GM12878 (cell line): ENCODE results near the gene PHLDB1. TPM values are rescaled to one million over a fixed set of nuclear protein-coding genes. Genes with fewer than 3 reads are reported as not detected.

Experiments
- ATAC-seq: fragments of 200-7000 bp; cut with Tn5 transposase; 3 replicates; pipeline ENCODE4 v1.9.1; 2020; ENCODE audit warnings: mild to moderate bottlenecking, moderate library complexity
- BruUV-seq: library from RNA; stranded (reverse); fragments of 400-500 nt; replicated peaks from 2 replicates; lab custom pipeline; 2021; lab: Mats Ljungman, UMichigan
- CTCF ChIA-PET: fragments of 300-600 bp; sonication (Branson Sonifier 250); formaldehyde crosslinking; extraction: SDS; loops from one replicate; lab custom pipeline; 2021; ENCODE audit warnings: inconsistent platforms; lab: Yijun Ruan, JAX
- POLR2A ChIA-PET: fragments of 350-600 bp; formaldehyde crosslinking; extraction: SDS; loops from one replicate; lab custom pipeline; 2021; ENCODE audit warnings: inconsistent platforms; lab: Charles Lee
- RAD21 ChIA-PET: fragments of 300-600 bp; sonication (Branson Sonifier 250); formaldehyde crosslinking; loops from one replicate; lab custom pipeline; 2023; ENCODE audit warnings: antibody characterized with exemption; ENCODE audit not compliant: unreplicated experiment; lab: Charles Lee
- SMC1A ChIA-PET: fragments of 300-600 bp; sonication (Branson Sonifier 250); formaldehyde crosslinking; loops from one replicate; lab custom pipeline; 2023; ENCODE audit not compliant: unreplicated experiment, uncharacterized antibody; lab: Charles Lee
- DNase-seq: peaks from one replicate; pipeline ENCODE4 v3.0.0-alpha.2; 2011; ENCODE audit warnings: low read depth, low spot score
- FAIRE-seq: peaks from 3 replicates; lab custom pipeline; 2011; peaks lifted over from hg19 to GRCh38; lab: Jason Lieb, UNC
- H2AFZ ChIP-seq: 2 replicates; pipeline ENCODE4 v1.6.0; 2011; ENCODE audit warnings: low read depth, low read length, control low read depth; ENCODE audit not compliant: control insufficient read depth
- H3K27ac ChIP-seq: 2 replicates; pipeline ENCODE4 v1.5.1; 2011; ENCODE audit warnings: control low read depth; ENCODE audit not compliant: control insufficient read depth, insufficient read depth
- H3K27me3 ChIP-seq, 2 experiments: replicated peaks in 1 of 2; 2 replicates each; pipeline versions ENCODE4 v1.6.0 to v1.6.1; 2011; ENCODE audit warnings: low read length in 1 of 2; ENCODE audit not compliant: control insufficient read depth in 2 of 2, insufficient read depth in 2 of 2
- H3K36me3 ChIP-seq, 2 experiments: 2 replicates each; pipeline ENCODE4 v1.5.1; 2011; ENCODE audit warnings: low read length in 1 of 2; ENCODE audit not compliant: control insufficient read depth in 2 of 2, insufficient read depth in 2 of 2
- H3K4me1 ChIP-seq: 2 replicates; pipeline ENCODE4 v1.6.1; 2011; ENCODE audit warnings: mild to moderate bottlenecking, low read length, moderate library complexity, mixed read lengths; ENCODE audit not compliant: control insufficient read depth, insufficient read depth
- H3K4me2 ChIP-seq: 2 replicates; pipeline ENCODE4 v1.6.0; 2011; ENCODE audit warnings: control low read depth; ENCODE audit not compliant: control insufficient read depth, insufficient read depth
- H3K4me3 ChIP-seq: fragments of 200-600 bp; sonication (generic); 2 replicates; pipeline ENCODE4 v1.5.1; 2016
- H3K79me2 ChIP-seq: 2 replicates; pipeline ENCODE4 v1.6.0; 2011; ENCODE audit warnings: low read length; ENCODE audit not compliant: control insufficient read depth, insufficient read depth
- H3K9ac ChIP-seq: 2 replicates; pipeline ENCODE4 v1.8.0; 2011; ENCODE audit warnings: low read length, control low read depth, mixed read lengths; ENCODE audit not compliant: control insufficient read depth, insufficient read depth
- H3K9me3 ChIP-seq: replicated peaks from 3 replicates; pipeline ENCODE4 v1.5.1; 2011; ENCODE audit warnings: mild to moderate bottlenecking, low read length; ENCODE audit not compliant: control insufficient read depth, insufficient read depth
- H4K20me1 ChIP-seq: 2 replicates; pipeline ENCODE4 v1.6.0; 2011; ENCODE audit not compliant: control insufficient read depth, insufficient read depth
- BHLHE40 ChIP-seq, 2 experiments: fragments of 450-650 bp in 1 of 2; IDR thresholded peaks; 2 replicates each; pipeline ENCODE4 v1.6.1; 2011 to 2017; ENCODE audit warnings: low read depth in 2 of 2, borderline replicate concordance in 1 of 2, improper control_type of control experiment in 1 of 2, low read length in 1 of 2, mild to moderate bottlenecking in 1 of 2
- BRCA1 ChIP-seq: IDR thresholded peaks from 2 replicates; pipeline ENCODE4 v1.6.1; 2011; ENCODE audit warnings: low read depth, low read length, improper control_type of control experiment
- DPF2 ChIP-seq: fragments of 450-650 bp; IDR thresholded peaks from 2 replicates; pipeline ENCODE4 v1.6.1; 2017; ENCODE audit warnings: mild to moderate bottlenecking
- ELK1 ChIP-seq: IDR thresholded peaks from 2 replicates; pipeline ENCODE4 v1.6.1; 2012; ENCODE audit warnings: low read depth, low read length, improper control_type of control experiment
- GATAD2B ChIP-seq: fragments of 450-650 bp; conservative IDR thresholded peaks from 2 replicates; pipeline ENCODE4 v1.6.1; 2017; ENCODE audit warnings: low read depth, mild to moderate bottlenecking, moderate library complexity
- KLF5 ChIP-seq: fragments of 450-650 bp; IDR thresholded peaks from 2 replicates; pipeline ENCODE4 v1.6.1; 2014; ENCODE audit warnings: mild to moderate bottlenecking; ENCODE audit not compliant: partially characterized antibody
- MTA2 ChIP-seq: fragments of 450-650 bp; IDR thresholded peaks from 2 replicates; pipeline ENCODE4 v1.6.1; 2016; ENCODE audit warnings: low read depth, mild to moderate bottlenecking, moderate library complexity
- NFXL1 ChIP-seq: fragments of 450-650 bp; IDR thresholded peaks from 2 replicates; pipeline ENCODE4 v1.6.1; 2017; ENCODE audit warnings: antibody characterized with exemption, mild to moderate bottlenecking, borderline replicate concordance
- POLR2A ChIP-seq: IDR thresholded peaks from 2 replicates; pipeline ENCODE4 v1.6.1; 2011; ENCODE audit warnings: low read depth, mild to moderate bottlenecking, low read length
- POLR2AphosphoS5 ChIP-seq: IDR thresholded peaks from 2 replicates; pipeline ENCODE4 v1.6.1; 2011; ENCODE audit warnings: mild to moderate bottlenecking, low read length, inconsistent platforms
- SREBF1 ChIP-seq: IDR thresholded peaks from 2 replicates; pipeline ENCODE4 v1.6.1; 2012; ENCODE audit warnings: mild to moderate bottlenecking, low read length
- ZBTB11 ChIP-seq: fragments of 450-650 bp; formaldehyde crosslinking; IDR thresholded peaks from 2 replicates; pipeline ENCODE4 v1.5.0; 2022; ENCODE audit warnings: mild to moderate bottlenecking, missing genetic modification characterization
- ZNF207 ChIP-seq: fragments of 450-650 bp; IDR thresholded peaks from 2 replicates; pipeline ENCODE4 v1.6.1; 2014; ENCODE audit warnings: antibody characterized with exemption, mild to moderate bottlenecking, borderline replicate concordance
- WGBS: methylation state at CpG from one replicate; pipeline ENCODE4 v1.1.6; 2016; ENCODE audit warnings: low lambda C conversion rate; ENCODE audit not compliant: insufficient replicate concordance, insufficient coverage; ENCODE audit errors: missing lambda C conversion rate; 5-methylcytosine and 5-hydroxymethylcytosine counted together
- in situ Hi-C: fragments of 300-500 bp; cut with MboI; formaldehyde crosslinking; loops from 9 replicates; pipeline ENCODE4 v1.14.3; 2018; ENCODE audit warnings: mixed read lengths
- intact Hi-C: fragments of 100-400 bp; cut with micrococcal nuclease; formaldehyde crosslinking; loops from one replicate; pipeline ENCODE4 v1.14.2; 2022; ENCODE audit not compliant: unreplicated experiment
- polyA plus RNA-seq, 11 experiments: library from polyadenylated mRNA; depleted of rRNA in 4 of 11; unstranded in 6 of 11; stranded (reverse) in 5 of 11; fragments of >200 nt; fragmentation: Nextera tagmentation in 4 of 11; fragmentation: Illumina TruSeq in 1 of 11; extraction: Ambion mirVana in 4 of 11; extraction: Trizol in 1 of 11; gene quantifications; 1 replicate in 1 of 11; 2 replicates in 10 of 11; pipeline versions ENCODE4 v1.2.1 to v1.2.3, GENCODE V29; 2011 to 2016; ENCODE audit warnings: inconsistent platforms in 2 of 11, missing spikeins in 2 of 11, low read depth in 1 of 11
- total RNA-seq, 4 experiments: library from RNA; depleted of rRNA in 3 of 4; stranded (reverse); fragments of >200 nt in 3 of 4; fragmentation: Illumina TruSeq in 1 of 4; extraction: Trizol in 1 of 4; gene quantifications; 2 replicates each; pipeline versions ENCODE4 v1.2.1 to v1.2.3, GENCODE V29; 2013 to 2021
- TF ChIP-seq, protein P1 (sequence below): fragments of 450-650 bp; IDR thresholded peaks from 2 replicates; pipeline ENCODE4 v1.6.1; 2018; ENCODE audit warnings: borderline replicate concordance, mild to moderate bottlenecking; ENCODE audit not compliant: partially characterized antibody

PHLDB1 gene
- total and polyA plus RNA-seq, 10 of the 15 experiments (the other 5 are each of a cell fraction or from before 2014, with no cell fraction given), result 0.03 to 0.26 (median 0.18) TPM; not detected in 4

DNA sequence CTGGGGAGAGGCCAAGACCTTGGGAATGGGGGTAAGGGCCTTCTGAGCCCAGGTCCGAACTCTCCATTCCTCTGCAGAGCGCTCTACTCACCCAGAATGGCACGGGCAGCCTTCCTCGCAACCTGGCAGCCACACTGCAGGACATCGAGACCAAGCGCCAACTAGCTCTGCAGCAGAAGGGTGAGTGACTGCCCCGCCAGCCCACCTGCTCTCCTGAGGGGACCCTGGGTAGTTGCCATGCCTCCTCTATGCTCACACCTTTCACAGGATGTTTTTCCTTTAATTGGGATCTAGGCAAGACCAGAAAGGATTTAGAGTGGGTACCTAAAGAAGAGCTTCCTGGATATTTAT, 36.6 kb downstream of the PHLDB1 start (continued):
- TF ChIP-seq DPF2 (no peak), POLR2AphosphoS5 (no peak), POLR2A (no peak), ELK1 (no peak)
- TF ChIP-seq, all 136 proteins: peak for 0

GRCh38 chr11:118644496-118644895, 37.1 kb downstream of the PHLDB1 start:
- Histone ChIP-seq H3K9ac (no peak overlapping the region), H3K79me2 (no peaks in the 10 kb centered on the region), H3K36me3 (no peaks in the 10 kb centered on the region), H2AFZ (no peak overlapping the region), H4K20me1 (no peaks in the 10 kb centered on the region), H3K9me3 (no peaks in the 10 kb centered on the region), H3K4me1 (no peaks in the 10 kb centered on the region), H3K4me3 (no peak overlapping the region), H3K27ac (no peak overlapping the region), H3K27me3 (peaks cover 0 to 1% of the 10 kb centered on the region in 2 experiments; a peak in 2 of 4 replicates), H3K4me2 (no peak overlapping the region)
- no peak for ATAC-seq
- BruUV-seq, result no TSS peak
- ChIA-PET SMC1A (no interaction called here), CTCF (no interaction called here), POLR2A (no interaction called here), RAD21 (no interaction called here)
- in situ Hi-C loops (no loop called here), intact Hi-C loops (no loop called here)
- WGBS, result 16% methylated on average over 10 of the region's 10 CpGs
- DNase-seq, result no peak
- FAIRE-seq, result no peak
- TF ChIP-seq BRCA1 (no peak), ZNF207 (no peak), MTA2 (no peak), ZBTB11 (no peak), BHLHE40 (IDR thresholded peaks at IDR 0.05; ENCODE audit: borderline replicate concordance in 1 of 2, low read depth in 2 of 2, low read length in 1 of 2) (no peak), NFXL1 (no peak), KLF5 (no peak), GATAD2B (no peak), SREBF1 (no peak)
- TF ChIP-seq, protein P1, sequence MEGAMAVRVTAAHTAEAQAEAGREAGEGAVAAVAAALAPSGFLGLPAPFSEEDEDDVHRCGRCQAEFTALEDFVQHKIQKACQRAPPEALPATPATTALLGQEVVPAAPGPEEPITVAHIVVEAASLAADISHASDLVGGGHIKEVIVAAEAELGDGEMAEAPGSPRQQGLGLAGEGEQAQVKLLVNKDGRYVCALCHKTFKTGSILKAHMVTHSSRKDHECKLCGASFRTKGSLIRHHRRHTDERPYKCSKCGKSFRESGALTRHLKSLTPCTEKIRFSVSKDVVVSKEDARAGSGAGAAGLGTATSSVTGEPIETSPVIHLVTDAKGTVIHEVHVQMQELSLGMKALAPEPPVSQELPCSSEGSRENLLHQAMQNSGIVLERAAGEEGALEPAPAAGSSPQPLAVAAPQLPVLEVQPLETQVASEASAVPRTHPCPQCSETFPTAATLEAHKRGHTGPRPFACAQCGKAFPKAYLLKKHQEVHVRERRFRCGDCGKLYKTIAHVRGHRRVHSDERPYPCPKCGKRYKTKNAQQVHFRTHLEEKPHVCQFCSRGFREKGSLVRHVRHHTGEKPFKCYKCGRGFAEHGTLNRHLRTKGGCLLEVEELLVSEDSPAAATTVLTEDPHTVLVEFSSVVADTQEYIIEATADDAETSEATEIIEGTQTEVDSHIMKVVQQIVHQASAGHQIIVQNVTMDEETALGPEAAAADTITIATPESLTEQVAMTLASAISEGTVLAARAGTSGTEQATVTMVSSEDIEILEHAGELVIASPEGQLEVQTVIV, result no peak
